ENCODE results near the gene SCML2.
"Not testable (repeated sequence)": the region's sequence is repeated elsewhere in the genome, so short reads cannot be mapped to it uniquely, and the experiment has no call there.

SCML2 gene

DNA sequence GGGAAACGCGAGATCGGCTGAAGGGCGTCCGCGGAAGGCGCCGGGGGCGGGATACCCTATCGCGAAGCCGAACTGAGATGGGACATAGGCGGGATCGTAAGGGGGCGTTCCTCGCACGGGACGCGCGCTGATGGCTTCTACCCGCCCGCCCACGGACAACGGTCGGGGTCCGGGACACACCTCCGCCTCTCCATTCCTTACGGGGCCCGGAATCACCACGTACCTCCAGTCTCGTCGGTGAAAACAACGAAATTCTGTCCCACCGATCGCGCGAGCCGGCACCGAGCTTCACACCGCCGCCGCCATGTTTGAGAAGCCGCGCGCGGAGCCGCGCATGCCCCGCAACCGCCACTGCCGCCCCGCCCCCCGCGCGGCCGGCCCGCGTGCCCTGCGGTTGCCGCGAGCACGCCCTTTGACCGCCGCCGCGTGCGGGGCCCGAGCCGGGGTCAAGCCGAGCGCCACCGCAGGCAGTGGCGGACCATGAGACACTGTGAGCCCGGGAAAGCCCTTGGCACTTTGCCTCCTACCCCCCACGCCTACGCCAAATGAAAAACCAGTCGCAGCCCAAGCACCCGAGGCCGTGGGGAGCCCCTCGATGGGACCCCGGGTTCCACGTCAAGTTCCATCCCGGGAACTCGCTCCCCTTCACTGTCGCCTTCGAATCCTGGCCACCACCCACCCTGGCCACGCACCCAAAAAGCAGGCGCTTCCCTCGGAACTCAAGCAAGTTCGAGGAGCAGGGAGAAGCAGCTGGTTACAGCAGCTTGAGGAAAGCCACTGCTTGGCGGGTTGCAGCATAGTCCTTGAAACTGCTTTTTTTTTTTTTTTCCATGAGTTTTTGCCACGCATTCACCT, at the start of gene SCML2:
SCML2 (minus strand) TSS at position 320 of the 855 bp plus-strand sequence. CDS start 20,617 bp downstream, outside the sequence.
- DNase-seq (ENCODE audit: low spot score) = no peak
- FAIRE-seq = no peak

DNA sequence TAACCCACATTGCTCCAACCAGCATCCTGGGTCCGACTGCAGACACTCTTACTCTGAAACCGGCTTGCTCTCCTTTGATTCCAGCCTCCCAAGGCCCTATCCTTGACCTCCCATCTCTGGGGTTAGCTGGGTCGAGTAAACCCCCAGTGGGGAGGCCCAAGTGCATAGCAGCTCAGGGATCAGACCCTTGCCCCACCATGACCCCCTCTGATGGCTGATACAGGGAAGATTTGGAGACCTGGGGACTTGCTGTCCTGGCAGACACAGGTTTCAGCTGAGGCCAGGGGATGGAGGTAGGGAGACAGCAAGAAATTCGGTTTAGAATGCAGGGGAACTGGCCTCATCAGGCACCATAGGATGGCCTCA, 47.3 kb upstream of the SCML2 start:
- FAIRE-seq (no peak), DNase-seq (ENCODE audit: low spot score) (no peak)

DNA sequence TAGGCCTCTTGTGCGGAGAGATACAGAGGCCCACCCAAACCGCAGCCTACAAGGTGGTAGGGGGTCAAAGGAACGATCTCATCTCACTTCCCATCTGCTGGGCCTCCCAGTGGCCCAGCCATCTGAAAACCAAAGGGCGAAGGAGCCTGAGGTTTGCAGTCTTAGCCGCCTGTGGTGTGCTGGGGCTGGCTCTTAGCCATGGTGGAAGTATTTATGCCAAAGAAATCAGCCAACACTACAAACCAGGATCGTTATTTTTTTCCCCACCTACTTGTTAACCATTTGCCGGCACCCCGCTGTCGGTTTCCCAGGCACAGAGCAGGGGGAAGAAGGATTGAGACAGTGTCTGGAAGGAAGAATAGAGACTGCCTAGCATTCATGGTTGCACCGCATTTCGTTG, 40.0 kb upstream of the SCML2 start:
- FAIRE-seq = no peak
- no peak for DNase-seq (ENCODE audit: low spot score)

DNA sequence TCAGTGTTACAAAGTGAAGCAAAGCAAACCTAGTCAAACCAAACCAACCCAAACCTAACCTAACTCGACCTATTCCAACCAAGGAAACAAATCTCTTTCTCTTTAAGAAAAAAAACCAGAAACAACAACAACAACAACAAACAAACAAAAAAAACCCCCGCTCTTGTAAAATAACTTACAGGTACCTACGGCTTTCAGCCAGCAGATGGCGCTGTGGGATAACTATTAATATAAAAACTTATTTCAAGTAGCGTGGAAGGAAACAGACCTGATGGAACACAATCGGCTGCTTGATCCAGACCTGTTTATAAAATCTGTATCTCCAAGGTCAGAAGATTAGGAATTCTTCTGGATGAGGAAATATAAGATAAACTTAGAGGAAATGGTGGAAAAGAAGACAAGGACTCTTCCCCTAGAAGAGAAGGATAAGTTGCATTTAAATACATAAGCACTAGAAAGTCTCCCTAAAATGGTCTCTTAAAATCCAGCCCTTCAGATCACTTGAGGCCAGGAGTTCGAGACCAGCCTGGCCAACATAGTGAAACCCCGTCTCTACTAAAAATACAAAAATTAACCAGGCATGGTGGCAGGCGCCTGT, 36.6 kb upstream of the SCML2 start:
- DNase-seq (ENCODE audit: low spot score) (no peak), FAIRE-seq (no peak)

DNA sequence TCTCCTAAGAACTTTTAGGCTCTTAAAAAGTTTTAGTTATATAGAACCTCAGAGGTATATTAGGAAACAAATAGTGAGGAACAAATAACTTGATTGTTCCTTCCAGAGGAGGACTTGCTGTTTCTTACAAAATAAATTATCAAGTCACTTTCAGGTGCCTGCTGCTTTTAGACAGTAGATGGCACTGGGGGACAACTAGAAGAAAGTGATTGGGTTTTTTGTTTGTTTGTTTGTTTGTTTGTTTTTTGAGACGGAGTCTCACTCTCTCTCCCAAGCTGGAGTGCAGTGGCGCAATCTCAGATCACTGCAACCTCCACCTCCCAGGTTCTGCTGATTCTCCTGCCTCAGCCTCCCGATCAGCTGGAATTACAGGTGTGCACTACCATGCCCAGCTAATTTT, 35.5 kb upstream of the SCML2 start:
- FAIRE-seq (no peak), DNase-seq (ENCODE audit: low spot score) (no peak)

DNA sequence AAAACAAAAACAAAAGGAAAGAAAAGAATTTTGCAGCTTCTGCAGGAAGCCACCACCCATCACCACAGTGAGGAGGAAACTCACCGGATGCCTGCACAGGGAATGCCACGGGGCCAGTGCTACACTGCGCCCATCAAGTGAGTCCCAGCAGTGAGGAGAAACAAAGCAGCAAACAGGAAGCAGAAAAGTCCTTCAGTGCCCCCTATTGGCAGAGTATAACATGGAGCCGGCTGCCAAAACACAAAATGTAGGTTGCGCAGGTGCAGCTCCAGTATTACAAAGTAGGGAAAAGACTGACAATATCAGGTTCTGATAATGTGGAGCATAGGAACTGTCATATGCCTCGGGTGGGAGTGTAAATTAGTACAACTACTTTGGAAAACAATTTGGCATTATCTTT, 23.3 kb upstream of the SCML2 start:
- no peak for FAIRE-seq
- DNase-seq (ENCODE audit: low spot score) = no peak

DNA sequence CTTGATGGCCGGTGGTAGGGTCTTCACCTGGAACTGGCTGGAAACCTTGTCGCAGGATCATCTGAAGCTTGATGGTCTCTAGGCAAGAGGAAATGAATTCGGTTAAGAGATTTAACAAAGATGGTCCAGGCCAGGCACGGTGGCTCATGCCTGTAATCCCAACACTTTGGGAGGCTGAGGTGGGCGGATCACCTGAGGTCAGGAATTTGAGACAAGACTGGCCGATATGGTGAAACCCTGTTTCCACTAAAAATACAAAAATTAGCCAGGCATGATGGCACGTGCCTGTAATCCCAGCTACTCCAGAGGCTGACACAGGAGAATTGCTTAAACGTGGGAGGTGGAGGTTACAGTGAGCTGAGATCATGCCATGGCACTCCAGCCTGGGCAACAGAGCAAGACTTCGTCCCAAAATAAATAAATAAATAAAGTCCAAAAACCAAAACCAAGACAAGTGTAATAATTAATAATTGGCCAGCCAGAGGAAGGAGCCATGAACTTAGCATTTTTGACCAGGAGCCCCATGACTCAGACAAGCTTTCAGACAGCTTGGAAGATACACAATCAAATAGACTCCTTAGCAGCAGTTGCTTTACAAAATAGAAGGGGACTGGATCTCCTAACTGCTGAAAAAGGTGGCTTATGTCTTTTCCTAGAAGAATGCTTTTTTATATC, 20.8 kb upstream of the SCML2 start:
- DNase-seq (ENCODE audit: low spot score); FAIRE-seq: not testable (repeated sequence)

DNA sequence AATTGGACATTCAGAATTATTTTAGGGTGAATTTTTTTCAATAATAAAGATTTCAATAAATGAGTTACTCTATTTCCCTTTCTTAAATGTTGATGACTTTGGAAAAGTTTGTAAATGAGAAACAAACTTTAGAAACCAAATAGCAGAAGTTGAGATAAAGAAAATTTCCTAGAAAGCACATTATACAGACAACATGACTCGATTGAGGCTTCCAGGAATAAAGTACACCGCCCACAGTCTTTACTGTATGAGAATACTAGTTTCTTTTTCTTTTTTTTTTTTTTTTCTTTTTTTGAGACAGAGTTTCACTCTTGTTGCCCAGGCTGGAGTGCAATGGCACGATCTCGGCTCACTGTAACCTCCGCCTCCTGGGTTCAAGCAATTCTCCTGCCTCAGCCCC, 14.6 kb upstream of the SCML2 start:
- not testable (repeated sequence) for DNase-seq (ENCODE audit: low spot score); FAIRE-seq

DNA sequence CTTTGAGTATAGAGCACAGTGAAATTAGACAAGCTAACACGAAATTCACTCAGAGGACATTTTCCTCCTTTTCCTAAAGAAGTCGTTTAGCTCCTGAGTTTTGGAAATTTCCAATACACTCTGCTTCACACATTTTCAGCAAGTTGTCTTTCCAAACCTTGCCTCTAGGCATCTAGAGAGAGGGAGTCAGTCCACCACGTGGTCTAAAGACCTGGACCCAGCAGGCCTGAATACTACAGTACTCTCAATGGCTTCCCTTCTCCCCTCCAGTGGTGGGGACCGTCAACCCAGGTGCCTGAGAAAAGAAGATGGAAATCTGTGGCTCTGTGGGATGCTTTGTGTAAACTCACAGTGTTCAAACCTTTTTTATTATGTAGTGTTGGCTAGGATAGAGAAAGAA, 13.9 kb upstream of the SCML2 start:
- DNase-seq (ENCODE audit: low spot score) (no peak), FAIRE-seq (no peak)

DNA sequence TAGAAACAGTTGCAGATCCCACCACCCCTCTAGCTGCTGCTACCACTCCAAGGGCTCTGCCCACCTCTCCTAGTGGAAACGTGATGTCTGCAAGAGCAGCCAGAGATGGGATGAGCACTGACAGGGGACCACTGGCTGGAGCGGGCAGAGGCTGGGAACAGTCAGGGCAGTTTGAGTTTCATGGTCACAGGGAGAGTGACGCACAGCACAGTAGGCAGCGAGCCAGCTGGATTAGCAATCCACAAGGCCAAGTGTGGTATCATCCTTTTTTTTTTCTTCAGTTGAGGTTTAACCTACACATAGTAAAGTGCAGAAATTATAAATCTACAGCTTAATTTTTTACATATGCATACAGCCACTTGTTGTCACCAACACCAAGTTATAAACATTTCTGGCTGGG, 6.4 kb upstream of the SCML2 start:
- no peak for FAIRE-seq
- no peak for DNase-seq (ENCODE audit: low spot score)

DNA sequence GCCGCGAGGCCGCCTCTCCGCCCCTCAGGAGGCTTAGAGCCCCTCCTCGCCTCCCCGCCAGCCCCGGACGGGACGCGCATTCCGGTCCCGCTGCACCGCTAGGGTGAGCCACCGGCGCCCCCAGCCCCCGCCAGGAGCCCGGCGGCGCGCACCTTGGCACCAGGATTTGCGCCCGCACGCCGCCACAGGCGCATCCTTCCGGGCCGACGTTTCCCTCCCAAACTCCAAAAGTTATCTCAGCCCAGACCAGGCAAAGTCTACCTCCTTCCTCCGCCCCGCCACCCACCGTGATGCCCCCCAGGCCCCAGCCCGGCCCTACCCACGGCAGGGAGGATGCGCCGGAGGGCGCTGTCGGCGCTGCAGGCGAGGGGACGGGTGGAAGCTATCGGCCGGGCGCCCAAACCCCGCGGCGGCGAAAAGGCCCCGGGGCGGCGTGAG, 538 bp downstream of the SCML2 start:
- no peak for FAIRE-seq
- DNase-seq (ENCODE audit: low spot score) = peak; percentile 35

DNA sequence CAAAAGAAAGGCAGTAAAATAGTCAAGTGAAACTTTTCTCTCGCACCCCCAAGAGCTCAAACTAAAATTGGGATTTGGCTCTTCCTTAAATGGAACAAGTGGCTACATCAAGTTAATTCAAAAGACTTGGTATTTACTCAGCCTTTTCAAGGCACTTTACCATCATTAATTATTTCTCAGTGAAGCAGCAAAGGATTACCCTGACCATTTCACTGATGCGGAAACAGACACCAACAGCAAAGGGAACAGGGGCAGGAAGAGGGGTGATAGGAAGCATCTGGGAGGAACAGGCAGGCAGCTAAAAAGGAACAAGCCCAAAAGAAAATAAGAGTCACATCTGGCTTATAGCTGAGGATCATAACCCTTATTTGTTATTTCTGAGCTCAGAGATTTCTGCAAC, 2.7 kb downstream of the SCML2 start:
- DNase-seq (ENCODE audit: low spot score) (no peak), FAIRE-seq (no peak)

DNA sequence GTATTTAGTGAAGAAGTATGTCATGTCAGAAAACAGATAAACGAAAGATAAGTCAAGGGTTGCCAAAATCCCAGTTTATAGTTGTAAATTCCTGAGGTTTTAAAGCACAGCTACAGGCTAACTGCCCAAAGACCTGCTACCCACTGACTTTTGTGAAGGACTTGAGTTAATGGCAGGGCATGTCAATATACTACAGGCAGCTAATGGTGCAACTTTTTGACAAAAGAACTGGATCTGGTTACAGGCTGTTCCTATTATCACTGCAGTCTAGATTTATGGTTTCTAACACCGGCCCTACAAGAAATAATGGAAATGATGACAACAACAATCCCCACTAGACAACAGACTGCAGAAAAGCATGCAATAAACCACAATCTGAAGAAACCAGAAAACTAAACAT, 6.4 kb downstream of the SCML2 start:
- DNase-seq (ENCODE audit: low spot score) = no peak
- no peak for FAIRE-seq

DNA sequence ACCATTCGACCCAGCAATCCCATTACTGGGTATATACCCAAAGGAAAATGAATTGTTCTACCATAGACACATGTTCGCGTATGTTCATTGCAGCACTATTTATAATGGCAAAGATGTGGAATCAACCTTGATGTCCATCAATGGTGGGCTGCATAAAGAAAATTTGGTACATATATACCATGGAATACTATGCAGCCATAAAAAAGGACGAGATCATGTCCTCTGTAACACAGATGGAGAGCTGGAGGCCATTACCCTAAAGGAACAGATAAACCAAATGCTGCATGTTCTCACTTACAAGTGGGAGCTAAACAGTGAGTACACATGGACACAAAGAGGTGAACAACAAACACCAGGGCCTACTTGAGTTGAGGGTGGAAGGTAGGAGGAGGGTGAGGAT, 45.1 kb downstream of the SCML2 start:
- DNase-seq (ENCODE audit: low spot score) = no peak
- no peak for FAIRE-seq

DNA sequence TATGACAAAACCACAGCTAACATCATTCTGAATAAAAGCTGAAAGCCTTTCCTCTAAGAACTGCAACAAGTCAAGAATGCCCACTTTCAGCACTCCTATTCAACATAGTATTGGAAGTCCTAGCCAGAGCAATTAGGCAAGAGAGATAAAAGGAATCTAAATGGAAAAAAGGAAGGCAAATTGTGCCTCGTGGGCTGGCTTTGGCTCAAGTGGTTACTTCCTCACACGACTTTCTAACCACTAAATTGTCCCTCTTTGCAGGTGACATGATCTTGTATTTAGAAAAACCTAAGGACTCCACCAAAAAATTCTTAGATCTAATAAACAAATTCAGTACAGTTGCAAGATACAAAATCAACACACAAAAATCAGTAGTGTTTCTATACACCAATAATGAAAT, 57.2 kb downstream of the SCML2 start:
- DNase-seq (ENCODE audit: low spot score) (no peak), FAIRE-seq (no peak)

DNA sequence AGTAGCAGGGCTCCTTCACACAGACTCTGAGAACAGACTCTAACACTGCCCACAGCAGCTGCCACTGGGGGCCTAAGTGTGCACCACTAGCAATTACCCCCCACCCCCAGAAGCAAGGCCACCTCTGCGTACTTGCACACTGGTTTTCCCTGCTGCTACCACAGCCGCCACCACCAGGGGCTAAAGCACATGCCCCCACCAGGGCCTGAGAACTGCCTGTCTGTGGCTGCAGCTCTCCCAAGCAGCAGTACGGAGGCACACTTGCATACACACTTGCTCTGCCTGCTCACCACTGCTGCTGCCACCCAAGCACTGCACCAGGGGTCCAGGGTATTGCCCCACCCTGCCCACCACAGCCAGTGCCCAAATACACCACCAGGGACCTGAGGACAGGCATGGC, 59.6 kb downstream of the SCML2 start:
- DNase-seq (ENCODE audit: low spot score) (no peak), FAIRE-seq (no peak)

DNA sequence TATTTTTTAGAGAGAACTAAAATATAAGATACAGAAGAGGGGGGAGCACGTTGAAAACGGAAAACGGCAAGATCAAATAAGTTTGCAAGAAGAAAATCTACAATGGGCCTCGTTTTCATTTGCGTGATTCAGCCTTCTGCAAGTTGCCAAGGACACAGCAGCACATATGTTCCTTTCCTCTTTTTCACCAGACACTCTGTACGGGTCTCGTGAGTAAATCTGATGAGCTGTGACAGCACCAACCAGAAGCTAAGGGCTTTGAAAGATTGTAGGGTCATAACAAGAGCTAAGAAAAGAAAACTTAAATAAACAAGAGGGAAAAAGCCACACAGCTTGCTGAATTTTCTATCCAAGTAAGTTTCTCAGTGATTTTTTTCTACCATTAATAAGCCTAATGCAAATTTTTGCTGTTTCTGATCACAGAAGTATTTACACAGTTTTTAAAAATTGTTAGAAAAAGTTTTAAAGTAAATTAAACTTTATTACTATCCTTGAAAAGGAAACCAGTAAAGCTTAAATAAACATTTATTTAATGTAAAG, 63.4 kb downstream of the SCML2 start:
- DNase-seq (ENCODE audit: low spot score) = no peak
- FAIRE-seq = no peak

DNA sequence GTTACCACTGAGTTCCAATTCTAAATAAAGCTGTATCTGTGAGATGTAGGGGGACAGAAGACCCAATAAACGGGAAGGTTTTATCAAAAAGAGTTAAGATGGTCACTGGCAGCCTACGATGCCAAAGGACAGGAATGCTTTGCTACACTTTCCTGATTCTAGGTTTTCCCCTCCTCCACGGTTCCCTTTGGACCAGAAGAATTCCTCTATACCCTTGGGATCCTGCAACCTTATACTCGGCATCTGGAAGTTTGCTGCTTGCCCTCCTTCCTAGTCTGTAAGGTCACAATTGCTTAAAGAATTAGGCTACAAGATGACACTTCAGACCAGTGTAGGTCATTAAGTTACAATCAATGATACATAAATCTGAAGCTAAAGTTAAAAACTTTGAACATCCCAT, 64.3 kb downstream of the SCML2 start:
- DNase-seq (ENCODE audit: low spot score) (no peak), FAIRE-seq (no peak)

DNA sequence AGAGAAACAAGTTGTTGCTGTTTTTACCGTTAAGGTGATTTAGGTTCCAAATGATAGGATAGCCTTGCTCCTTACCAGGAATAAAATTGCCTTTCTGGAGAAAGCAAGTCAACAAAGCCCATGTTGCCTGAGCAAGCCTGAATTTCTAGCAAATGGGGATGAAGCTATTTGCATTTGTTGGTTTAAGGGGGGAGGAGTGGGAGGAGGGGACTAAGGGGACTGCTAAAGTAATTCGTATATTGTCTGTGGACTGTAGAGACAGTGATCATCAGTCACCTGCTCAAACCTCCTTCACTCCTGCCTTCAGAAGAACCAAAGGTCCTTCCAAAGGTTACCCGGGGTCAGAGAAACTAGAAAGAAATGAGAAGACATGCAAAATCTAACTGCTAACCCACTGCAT, 65.8 kb downstream of the SCML2 start:
- DNase-seq (ENCODE audit: low spot score) (no peak), FAIRE-seq (no peak)

DNA sequence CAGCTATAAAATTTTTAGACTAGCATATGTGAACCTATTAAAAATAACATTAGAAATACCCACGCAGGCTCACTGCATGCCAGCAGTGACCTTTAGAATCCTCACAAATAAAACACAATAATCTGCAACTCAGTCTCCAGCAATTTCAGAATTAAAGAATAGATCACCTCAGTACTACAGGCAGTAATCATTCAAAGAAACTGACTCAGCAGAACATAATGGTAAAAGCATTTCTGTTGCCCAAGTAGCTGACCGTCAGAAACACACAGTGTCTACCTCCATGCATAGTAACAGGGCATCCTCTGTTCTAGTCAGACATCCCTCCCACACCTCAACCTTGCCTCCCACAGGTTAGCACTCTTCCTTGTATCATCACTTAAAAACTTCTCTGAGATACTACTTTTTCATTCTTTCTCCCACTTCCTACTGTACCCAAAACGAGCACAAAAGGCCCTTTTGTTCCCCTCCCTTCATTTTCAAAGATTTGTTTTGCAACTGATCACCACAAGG, 68.1 kb downstream of the SCML2 start:
- FAIRE-seq (no peak), DNase-seq (ENCODE audit: low spot score) (peak; percentile 2)

DNA sequence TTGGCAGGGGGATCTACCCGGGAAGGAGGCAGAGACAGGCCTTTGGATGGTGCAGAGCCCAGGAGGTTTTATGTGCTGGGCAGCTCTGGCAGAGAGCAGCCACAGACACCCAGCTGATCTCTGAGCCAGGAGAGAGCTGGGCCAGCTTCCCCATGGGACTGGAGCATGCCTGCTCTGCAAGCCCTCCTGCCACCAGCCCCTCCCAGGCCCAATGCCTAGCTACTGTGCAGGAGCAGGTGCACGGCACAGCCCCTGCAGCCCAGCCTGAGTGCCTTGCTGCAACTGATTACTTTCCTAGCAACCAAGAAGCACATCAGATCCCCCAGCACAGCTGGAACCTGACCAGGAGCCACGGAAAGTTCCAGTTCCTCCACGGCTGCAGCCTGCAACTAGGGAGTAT, 76.0 kb downstream of the SCML2 start:
- FAIRE-seq (no peak), DNase-seq (ENCODE audit: low spot score) (no peak)

DNA sequence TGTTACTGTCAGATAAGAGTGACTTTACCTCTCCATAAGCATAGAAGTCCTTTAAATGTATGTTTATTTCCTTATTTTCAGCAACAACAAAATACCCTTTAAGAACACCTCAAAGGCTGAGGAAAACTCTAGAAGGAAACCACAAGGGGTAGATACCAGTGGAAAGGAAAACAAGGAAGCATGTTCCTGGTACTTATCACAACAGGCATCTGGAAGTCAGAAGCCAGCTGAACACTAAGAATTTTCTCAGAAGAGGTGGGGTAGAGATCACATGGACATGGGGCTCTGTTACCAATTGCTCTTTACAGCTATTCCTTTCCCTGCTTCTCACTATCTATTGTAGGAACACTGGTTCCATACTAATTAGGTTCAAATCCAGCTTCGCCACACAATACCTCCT, 82.3 kb downstream of the SCML2 start:
- no peak for DNase-seq (ENCODE audit: low spot score)
- FAIRE-seq = no peak
